Esophagus squamous epithelium (tissue), 4 donors: ENCODE measurements around the gene SIRPD.

Experiments
- POLR2A ChIP-seq, 4 donors: fragments of 450-650 bp; IDR thresholded peaks; one replicate each; pipeline ENCODE4 v1.6.1; 2017; ENCODE audit warnings: antibody characterized with exemption in 4 of 4, mild to moderate bottlenecking in 4 of 4, moderate library complexity in 3 of 4
- TF ChIP-seq, protein P1 (sequence below), 6 experiments: fragments of 450-650 bp in 4 of 6; fragments of 200-600 bp in 2 of 6; sonication (generic) in 2 of 6; IDR thresholded peaks; one replicate each; pipeline ENCODE4 v1.5.1; 2016 to 2019; ENCODE audit warnings: antibody characterized with exemption in 6 of 6, mild to moderate bottlenecking in 4 of 6, moderate library complexity in 4 of 6

DNA sequence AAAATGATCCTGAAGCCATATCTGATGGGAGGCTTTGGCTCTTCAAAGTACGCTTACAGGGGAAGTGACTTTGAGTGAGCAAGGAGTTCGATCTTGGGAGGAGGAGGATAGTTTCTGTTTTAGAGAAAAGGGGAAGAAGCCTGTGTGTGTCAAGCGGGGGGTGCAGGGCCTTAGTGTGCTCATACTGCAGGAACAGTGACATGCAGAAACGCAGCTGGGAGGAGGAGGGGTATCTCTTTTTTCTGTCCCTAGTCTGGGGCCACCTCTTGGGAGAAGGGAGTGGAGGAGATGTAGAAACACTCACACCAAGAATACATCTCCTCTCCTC, 19.8 kb downstream of the SIRPD start:
- TF ChIP-seq, protein P1, sequence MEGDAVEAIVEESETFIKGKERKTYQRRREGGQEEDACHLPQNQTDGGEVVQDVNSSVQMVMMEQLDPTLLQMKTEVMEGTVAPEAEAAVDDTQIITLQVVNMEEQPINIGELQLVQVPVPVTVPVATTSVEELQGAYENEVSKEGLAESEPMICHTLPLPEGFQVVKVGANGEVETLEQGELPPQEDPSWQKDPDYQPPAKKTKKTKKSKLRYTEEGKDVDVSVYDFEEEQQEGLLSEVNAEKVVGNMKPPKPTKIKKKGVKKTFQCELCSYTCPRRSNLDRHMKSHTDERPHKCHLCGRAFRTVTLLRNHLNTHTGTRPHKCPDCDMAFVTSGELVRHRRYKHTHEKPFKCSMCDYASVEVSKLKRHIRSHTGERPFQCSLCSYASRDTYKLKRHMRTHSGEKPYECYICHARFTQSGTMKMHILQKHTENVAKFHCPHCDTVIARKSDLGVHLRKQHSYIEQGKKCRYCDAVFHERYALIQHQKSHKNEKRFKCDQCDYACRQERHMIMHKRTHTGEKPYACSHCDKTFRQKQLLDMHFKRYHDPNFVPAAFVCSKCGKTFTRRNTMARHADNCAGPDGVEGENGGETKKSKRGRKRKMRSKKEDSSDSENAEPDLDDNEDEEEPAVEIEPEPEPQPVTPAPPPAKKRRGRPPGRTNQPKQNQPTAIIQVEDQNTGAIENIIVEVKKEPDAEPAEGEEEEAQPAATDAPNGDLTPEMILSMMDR (IDR thresholded peaks at IDR 0.05): no peak
- TF ChIP-seq POLR2A (IDR thresholded peaks at IDR 0.05): no peak
